NCI-H128 (cell line): Measurements from ENCODE around the gene BORCS6.

ENCODE experiments used
- DNase-seq: peaks from one replicate; lab custom pipeline; 2025; ENCODE audit not compliant: unreplicated experiment; lab: John Stamatoyannopoulos, UW

Gene BORCS6

GRCh38 chr17:8155996-8156245 lies 34.1 kb downstream of the BORCS6 start:
- no peak for DNase-seq

GRCh38 chr17:8155231-8155995 lies 34.6 kb downstream of the BORCS6 start:
- DNase-seq: no peak

GRCh38 chr17:8154608-8155155 lies 35.3 kb downstream of the BORCS6 start:
- no peak for DNase-seq

- no peak for DNase-seq
Measured at GRCh38 chr17:8153957-8154607, 35.9 kb downstream of the BORCS6 start.

GRCh38 chr17:8153525-8153956 lies 36.4 kb downstream of the BORCS6 start:
- DNase-seq: no peak

- DNase-seq: no peak
Measured at GRCh38 chr17:8153031-8153451, 36.9 kb downstream of the BORCS6 start.

- DNase-seq: peak; percentile 77
Measured at GRCh38 chr17:8152112-8152775, 37.7 kb downstream of the BORCS6 start, which contains the start of gene PER1. PER1 (minus strand) TSS chr17:8152404; CDS start chr17:8150706, 1,698 bp downstream.

- no peak for DNase-seq
Measured at GRCh38 chr17:8151641-8152111, 38.3 kb downstream of the BORCS6 start.

GRCh38 chr17:8151120-8151640 lies 38.8 kb downstream of the BORCS6 start:
- DNase-seq: peak; percentile 42

- no peak for DNase-seq
Measured at GRCh38 chr17:8150194-8151119, 39.5 kb downstream of the BORCS6 start.

GRCh38 chr17:8149419-8150193 lies 40.4 kb downstream of the BORCS6 start:
- DNase-seq: no peak

- no peak for DNase-seq
Measured at GRCh38 chr17:8148560-8148959, 41.4 kb downstream of the BORCS6 start.

- DNase-seq: no peak
Measured at GRCh38 chr17:8147805-8148404, 42.1 kb downstream of the BORCS6 start.

- no peak for DNase-seq
Measured at GRCh38 chr17:8147141-8147804, 42.7 kb downstream of the BORCS6 start.

GRCh38 chr17:8146381-8147140 lies 43.4 kb downstream of the BORCS6 start:
- DNase-seq: no peak

GRCh38 chr17:8145811-8146210 lies 44.2 kb downstream of the BORCS6 start:
- DNase-seq: no peak

- DNase-seq: no peak
Measured at GRCh38 chr17:8144401-8145231, 45.4 kb downstream of the BORCS6 start.
